DND-41 (cell line): ENCODE results near the gene DNASE1L2.

Experiments
- EZH2 ChIP-seq: IDR thresholded peaks from 3 replicates; pipeline ENCODE4 v1.6.1; 2012; ENCODE audit warnings: borderline replicate concordance, low read depth, mild to moderate bottlenecking, moderate library complexity, low read length, inconsistent platforms; ENCODE audit not compliant: severe bottlenecking
- TF ChIP-seq, protein P1 (sequence below): IDR thresholded peaks from 2 replicates; pipeline ENCODE4 v1.5.1; 2012; ENCODE audit warnings: borderline replicate concordance, low read length, moderate library complexity, mild to moderate bottlenecking; ENCODE audit not compliant: poor library complexity, severe bottlenecking; ENCODE audit errors: extremely low read depth

DNA sequence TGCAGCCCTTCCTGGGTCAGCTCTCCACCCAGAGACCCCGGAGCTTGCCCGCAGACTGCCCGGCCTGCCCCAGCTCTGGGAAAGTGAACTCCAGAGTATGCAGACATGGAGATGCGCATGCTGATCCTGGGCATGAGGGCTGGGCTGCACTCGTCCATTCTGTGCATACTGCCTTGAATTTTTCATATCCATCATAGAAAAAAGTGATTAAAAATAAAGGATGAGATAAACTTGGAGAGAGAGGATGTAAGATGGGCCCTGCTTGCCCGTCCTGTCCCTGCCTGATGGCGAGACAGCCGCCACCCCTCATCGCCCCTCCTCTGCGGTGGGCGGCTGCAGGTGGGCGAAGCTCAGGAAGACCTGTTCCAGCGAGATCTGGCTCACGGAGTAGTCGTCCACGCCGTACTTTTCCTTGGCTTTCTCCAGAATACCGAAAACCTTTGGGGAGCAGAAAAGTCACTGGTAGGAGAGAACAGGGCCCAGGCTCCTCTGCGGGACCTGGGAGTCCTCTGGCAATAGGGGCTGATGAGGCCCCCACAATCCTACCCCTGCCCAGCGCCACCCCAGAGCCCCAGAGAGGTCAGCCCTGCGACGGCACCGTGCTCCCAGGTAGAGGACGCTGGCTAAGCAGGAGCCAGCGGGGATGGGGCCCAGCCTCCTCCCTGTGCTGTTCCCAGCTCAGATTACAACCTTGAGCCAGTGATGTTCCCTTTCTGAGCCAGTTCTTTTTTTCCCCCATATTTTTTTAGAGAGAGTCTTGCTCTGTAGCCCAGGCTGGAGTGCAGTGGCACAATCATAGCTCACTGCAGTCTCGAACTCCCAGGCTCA is 40.3 kb downstream of the DNASE1L2 start:
- TF ChIP-seq, protein P1, sequence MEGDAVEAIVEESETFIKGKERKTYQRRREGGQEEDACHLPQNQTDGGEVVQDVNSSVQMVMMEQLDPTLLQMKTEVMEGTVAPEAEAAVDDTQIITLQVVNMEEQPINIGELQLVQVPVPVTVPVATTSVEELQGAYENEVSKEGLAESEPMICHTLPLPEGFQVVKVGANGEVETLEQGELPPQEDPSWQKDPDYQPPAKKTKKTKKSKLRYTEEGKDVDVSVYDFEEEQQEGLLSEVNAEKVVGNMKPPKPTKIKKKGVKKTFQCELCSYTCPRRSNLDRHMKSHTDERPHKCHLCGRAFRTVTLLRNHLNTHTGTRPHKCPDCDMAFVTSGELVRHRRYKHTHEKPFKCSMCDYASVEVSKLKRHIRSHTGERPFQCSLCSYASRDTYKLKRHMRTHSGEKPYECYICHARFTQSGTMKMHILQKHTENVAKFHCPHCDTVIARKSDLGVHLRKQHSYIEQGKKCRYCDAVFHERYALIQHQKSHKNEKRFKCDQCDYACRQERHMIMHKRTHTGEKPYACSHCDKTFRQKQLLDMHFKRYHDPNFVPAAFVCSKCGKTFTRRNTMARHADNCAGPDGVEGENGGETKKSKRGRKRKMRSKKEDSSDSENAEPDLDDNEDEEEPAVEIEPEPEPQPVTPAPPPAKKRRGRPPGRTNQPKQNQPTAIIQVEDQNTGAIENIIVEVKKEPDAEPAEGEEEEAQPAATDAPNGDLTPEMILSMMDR: no peak
- TF ChIP-seq EZH2: no peak
